Stomach (tissue), 4 donors: ENCODE data around the gene EHBP1L1.

Experiments used
- CTCF ChIP-seq, 7 experiments: fragments of 450-650 bp in 4 of 7; fragments of 200-600 bp in 3 of 7; sonication (generic) in 3 of 7; IDR thresholded peaks; one replicate each; pipeline ENCODE4 v1.5.1; 2016 to 2019; ENCODE audit warnings: antibody characterized with exemption in 7 of 7, control low read depth in 2 of 7, mild to moderate bottlenecking in 1 of 7
- POLR2A ChIP-seq, 4 donors: fragments of 450-650 bp; IDR thresholded peaks; one replicate each; pipeline ENCODE4 v1.6.1; 2016; ENCODE audit warnings: antibody characterized with exemption in 4 of 4, control low read depth in 2 of 4, mild to moderate bottlenecking in 1 of 4, moderate library complexity in 1 of 4
- POLR2AphosphoS5 ChIP-seq, 3 donors: sonication (generic); formaldehyde crosslinking; IDR thresholded peaks; one replicate each; pipeline ENCODE4 v1.6.1; 2016; ENCODE audit warnings: antibody characterized with exemption in 3 of 3

- TF ChIP-seq POLR2A (IDR thresholded peaks at IDR 0.05) (no peak), CTCF (IDR thresholded peaks at IDR 0.05) (no peak), POLR2AphosphoS5 (IDR thresholded peaks at IDR 0.05) (no peak)
Measured at GRCh38 chr11:65595543-65596281, 19.9 kb downstream of the EHBP1L1 start, which contains the start of gene KCNK7.
